GM18498 (cell line): ENCODE measurements around the gene IFNLR1.
A peak's percentile ranks its signal among the peaks of the same experiment; 100 is the strongest.
"Not testable (repeated sequence)": the region's sequence is repeated elsewhere in the genome, so short reads cannot be mapped to it uniquely, and the experiment has no call there.

Source experiments
- ATAC-seq: cut with Tn5 transposase; IDR thresholded peaks from one replicate; pipeline ENCODE4 v1.9.1; 2021; ENCODE audit warnings: mild to moderate bottlenecking, moderate library complexity; ENCODE audit not compliant: unreplicated experiment

The IFNLR1 gene

DNA sequence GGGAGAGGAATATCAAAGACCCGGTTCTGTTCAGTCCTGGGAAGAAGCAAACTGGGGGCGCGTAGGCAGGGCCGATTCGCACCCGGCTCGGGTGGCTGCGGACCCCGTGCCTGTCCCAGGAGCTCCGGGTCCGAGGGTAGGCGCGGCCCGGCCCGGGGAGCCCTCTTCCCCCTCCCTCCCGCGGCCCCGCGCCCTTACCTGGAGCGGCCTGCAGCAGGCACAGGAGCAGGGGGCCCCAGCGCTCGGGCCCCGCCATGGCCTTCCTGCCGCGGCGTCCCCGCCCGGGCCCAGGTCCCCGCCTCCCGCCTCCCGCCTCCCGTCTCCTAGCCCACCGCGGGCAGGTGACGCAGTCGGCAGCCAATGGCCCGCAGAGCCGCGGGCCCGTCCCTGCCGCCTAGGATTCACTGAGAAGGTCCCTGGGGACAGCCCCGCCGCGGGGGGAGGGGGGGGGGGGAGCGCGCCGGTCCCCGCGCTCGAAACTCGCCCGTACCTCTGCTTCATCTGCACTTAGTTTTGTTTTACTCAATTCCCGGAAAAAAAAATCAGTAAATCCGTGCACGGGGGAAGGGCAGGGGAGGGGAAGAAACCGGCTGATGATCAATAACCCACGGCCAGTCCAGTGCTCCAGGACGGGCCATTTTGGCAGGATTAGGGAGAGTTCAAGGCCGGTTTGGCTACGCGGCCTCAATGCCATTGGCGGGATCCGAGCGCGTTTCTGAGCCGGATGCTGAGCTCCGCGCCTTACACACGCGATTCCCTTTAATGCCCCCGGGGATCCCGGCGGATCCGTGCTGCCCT, at the start of gene IFNLR1:
Gene IFNLR1 (minus strand): TSS at position 297 of the 798 bp plus-strand sequence. CDS start 41 bp downstream, at position 256.
- ATAC-seq: peak; percentile 44

DNA sequence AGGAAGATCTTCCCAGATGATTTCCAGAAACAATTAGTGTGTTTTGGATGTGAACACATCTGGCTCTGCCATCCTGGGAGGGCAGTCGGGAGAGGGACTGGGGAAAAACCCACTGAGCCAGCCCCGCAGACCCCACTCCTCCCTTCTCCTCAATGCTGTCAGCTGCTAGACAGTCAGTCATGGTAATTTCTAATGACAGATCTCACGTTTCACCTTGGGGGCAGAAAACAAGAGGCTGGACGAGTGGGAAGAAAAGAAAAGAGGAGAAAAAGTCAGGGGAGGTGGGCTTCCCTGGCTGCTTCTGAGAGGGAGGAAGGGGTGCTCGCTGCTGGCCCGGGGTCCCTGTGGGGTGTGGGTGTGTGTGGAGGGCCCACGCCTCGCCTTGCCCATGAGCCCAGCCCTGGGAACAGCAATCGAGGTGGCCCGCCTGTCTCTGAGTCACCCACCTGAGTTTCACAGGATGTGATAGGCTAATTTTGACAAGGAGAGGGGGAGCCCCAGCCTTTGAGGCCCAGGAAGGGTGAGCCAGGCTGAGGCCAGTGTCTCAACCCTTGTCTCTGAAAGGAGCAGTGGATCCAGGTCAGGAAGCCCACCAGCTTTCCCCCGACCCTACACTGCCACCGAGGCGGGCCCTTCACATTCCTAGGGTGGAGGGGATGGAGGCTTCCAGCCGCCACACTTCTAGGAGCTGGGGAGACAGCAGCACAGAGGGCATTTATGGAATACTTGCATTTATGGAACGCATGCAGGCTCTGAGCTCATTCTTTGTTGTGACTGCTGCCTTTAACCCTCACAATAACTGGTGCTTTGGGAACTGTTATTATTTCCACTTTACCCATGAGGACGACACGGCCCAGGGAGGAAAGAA, 49.1 kb upstream of the IFNLR1 start:
- no peak for ATAC-seq

DNA sequence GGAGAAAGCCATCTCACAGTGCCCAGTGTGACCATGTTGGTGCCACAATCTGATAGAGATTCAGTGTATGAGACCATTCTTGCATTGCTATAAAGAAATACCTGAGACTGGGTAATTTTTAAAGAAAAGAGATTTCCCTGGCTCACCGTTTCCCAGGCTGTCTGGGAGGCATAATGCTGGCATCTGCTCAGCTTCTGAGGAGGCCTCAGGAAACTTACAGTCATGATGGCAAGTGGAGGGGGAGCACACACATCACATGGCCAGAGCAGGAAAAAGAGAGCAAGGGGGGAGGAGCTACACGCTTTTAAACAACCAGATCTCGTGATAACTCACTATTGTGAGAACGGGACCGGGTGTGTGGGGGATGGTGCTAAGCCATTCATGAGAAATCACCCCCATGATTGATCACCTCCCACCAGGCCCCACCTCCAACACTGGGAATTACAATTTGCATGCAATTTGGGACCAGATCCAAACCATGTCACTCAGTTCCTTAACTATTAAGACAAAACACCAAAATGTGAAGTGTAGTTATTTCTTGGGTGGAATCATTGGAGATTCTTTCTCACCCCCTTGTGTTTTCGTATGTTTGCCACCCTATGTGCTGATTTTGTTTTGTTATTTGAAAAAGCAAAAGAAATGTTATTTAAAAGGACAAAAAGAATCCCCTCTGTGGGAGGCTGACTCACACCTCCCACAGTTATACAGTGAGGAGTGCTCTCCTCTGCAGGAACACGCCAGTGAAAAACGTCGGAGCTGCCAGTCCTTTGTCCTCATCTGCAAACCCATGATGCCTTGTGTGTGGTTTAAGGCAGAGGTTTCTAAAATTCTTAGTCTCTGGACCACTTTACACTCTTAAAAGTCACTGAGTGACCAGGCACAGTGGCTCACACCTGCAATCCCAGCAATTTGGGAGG, 46.9 kb upstream of the IFNLR1 start:
- no peak for ATAC-seq

DNA sequence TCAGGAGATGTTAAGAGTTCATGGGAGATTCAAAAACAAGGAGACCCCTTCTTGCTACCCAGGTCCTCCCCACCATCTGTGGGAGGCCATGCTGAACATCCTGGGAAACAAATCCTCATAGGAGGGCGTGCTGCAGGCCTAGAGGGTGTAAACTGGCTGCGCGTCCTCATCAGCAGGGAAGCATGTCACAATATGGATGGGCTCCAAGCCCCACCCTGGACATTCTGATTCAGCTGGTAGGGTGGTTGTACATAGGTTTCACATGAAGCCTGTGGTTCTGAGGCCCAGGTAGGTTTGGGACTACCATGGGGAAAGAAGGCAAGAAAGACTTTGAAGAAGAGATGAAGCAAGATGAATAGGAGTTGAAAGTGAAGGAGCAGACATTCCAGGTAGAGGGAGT, 44.6 kb upstream of the IFNLR1 start:
- no peak for ATAC-seq

DNA sequence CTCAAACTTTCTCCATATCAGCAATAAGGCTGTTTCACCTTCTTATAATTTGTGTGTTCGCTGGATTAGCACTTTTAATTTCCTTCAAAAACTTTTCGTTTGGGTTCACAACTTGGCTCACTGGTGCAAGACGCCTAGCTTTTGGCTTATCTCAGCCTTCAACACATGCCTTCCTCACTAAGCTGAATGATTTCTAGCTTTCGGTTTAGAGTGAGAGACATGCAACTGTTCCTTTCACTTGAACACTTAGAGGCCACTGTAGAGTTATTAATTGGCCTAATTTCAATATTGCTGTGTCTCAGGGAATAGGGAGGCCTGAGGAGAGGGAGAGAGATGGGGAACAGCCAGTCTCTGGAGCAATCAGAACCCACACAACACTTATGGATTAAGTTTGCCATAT, 41.2 kb upstream of the IFNLR1 start:
- ATAC-seq: peak; percentile 81

DNA sequence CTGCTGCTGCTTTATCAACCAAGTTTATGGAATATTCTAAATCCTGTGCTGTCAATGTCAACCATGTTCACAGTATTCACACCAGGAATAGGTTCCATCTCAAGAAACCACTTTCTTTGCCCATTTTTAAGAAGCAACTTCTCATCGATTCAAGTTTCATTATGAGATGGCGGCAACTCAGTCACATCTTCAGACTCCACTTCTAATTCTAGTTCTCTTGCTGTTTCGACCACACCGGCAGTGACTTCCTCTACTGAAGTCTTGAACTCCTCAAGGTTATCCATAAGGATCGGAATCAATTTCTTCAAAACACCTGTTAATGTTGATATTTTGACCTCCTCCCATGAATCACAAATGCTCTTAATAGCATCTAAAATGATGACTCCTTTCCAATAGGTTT, 39.7 kb upstream of the IFNLR1 start:
- no peak for ATAC-seq

DNA sequence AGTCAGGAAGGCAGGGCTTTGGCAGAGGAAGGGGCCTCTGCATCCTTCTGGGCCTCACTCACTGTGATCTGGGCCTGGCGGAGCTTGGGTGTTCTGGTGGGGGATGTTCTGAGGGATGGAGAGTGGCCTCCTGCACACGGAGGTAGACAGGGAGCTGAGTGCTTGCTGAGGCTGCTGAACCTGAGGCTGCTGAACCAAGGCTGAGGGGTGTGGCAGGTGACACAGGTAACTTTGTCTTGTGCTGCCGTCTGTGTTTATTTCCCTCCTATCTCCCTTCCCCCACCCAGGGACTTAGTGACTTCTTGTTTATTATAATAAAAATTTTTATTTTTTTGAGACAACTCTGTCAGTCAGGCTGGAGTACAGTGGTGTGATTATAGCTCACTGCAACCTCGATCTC, 37.7 kb upstream of the IFNLR1 start:
- no peak for ATAC-seq

DNA sequence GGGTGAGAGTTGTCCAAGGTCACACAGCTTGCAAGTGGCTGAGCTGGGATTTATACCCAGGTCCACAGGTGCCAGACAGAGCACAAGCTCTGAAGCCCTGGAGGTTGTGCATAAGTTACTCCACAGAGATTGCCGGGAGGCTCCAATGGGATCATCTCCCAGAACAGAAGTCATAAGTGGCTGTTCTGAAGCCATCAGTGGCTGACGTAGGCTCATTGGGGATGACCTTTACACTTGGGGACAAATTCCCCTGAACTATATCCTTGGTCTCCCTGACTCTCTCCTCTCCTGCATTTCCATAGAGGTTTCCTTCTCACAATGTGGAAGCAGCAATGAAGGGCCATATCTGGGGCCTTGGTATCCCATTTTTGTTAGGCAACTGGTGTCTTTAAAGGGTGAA, 37.0 kb upstream of the IFNLR1 start:
- ATAC-seq: no peak

DNA sequence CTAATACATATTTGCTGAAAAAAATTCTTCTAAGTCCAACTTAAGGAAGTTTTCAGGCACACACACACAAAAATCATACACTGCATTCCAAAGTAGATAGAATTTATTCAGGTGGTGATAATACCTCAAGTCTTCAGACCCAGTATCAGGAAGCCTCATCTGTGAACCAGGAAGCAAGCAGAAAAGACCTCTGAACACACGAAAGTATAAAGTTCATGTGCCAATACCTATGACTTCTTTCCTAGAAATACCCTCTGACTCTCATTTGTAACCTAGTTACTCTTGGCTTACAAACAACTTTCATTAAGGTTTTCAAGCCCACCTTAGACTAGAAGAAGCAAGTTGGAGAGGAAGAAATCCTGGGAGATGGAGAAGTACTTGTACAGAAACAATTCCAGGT, 35.7 kb upstream of the IFNLR1 start:
- no peak for ATAC-seq

DNA sequence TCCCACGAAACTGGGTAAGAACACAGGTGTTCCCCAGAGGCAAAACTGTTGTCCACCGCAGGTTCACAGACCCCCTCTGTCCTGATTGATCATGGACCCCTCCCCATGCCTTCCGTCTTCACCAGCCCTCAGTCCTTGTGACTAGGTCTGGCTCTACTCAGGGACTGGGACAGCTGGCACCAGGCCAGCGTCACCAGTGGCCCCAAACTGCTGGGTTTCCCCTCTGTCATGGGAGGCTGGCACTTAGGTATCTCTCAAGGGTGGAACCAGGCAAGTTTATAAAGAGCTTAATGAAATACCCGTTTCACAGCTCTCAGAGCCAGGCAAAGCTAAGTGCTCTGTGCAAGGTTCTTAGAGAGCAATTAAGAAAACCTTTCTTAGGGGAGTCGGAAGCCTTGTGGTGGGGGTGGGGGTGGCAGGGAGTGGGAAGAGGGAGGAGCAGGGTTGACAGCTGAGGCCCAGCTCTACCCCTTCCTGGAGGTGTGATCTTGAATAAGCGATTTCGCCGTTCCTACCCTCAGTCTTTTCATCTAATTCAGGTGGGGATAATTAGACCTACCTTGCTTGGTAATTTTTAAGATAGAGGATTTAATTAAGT, 35.0 kb upstream of the IFNLR1 start:
- no peak for ATAC-seq

DNA sequence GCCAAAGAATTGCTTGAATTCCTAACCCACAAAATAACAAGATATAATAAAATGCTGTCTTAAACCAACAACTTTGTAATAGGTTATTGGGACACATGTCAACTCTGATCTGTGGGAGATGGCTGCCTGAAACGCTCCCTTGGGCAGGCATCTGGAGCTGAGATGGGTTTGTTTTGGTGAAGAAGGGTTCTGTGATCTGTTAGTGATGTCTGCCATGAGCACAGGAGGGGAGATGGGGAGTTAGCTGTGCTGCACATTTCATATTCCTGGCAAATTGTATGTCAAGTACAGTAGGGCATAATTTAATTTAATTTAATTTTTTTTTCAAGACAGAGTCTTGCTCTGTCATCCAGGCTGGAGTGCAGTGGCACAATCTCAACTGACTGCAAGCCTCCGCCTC, 34.2 kb upstream of the IFNLR1 start:
- no peak for ATAC-seq

DNA sequence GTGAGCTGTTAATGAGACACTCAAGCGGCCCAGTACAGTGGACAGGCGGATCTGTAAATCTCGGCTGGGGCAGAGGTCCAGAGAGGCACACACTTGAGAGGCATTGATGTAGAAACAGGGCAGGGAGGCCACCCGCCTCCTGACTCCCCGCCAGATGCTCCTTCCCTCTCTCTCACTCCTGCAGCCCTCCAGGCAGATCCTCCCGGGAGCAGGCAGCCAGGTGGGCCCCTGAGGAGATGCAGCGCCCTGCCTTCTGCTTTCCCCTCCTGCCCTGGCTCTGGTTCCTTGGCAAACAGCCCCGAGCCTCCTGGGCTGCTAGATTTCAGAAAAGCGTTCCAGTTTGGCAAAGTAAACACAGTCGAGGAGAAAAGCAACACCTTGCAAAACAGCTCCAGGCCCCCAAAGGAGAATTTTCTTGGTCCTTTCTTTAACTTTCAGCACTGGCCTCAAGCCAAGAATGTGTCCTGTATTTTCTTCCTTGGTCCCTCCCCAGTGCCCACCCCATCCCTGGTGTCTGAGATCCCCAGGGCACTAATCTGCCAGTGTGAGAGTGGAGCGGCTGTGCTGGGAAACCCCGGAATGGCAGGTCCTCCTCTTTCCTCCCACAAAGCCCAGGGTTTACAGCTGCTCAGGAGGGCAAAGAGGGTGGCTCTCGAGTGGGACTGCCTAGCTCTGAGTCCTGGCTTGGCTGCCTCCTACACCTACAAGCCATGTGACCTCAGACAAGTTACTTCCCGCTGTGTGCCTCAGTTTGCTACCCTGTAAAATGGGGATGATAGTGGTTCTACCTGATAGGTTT, 29.4 kb upstream of the IFNLR1 start:
- no peak for ATAC-seq

DNA sequence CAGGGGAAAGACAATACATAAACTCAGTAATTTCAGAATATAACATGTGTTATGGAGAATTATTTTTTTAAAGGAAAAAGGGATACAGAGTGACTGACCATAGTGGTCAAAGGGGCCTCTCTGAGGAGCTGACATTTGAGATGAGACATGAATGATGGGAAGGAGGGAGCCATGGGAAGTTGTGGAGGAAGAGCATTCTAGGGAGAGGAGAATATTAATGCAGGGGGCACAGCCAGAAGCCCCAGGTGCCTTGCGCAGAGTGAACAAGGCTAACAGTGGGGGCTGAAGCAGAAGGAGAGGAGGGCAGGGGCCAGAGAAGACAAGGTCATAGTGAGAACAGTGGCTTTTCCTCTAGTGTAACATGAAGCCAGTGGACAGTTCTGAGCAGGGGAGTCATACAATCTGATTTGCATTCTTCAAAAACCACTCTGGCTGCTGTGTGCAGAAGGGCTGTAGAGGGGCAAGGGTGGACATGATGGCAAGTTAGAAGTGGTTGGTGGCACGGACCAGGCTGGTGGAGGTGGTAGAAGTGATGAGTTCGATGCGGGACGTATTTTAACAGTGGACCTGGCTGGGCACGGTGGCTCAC, 28.2 kb upstream of the IFNLR1 start:
- no peak for ATAC-seq

DNA sequence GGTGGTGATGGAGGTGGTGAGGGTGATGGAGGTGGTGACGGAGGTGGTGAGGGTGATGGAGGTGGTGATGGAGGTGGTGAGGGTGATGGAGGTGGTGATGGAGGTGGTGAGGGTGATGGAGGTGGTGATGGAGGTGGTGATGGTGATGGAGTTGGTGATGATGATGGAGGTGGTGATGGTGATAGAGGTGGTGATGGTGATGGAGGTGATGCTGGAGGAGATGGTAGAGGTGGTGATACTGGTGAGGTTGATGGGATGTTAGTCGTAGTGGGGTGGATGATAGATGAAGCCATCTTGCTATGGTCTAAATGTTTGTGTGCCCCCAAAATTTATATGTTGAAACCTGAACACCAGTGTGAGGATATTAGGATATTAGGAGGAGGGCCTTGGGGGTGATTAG, 25.3 kb upstream of the IFNLR1 start:
- no peak for ATAC-seq

DNA sequence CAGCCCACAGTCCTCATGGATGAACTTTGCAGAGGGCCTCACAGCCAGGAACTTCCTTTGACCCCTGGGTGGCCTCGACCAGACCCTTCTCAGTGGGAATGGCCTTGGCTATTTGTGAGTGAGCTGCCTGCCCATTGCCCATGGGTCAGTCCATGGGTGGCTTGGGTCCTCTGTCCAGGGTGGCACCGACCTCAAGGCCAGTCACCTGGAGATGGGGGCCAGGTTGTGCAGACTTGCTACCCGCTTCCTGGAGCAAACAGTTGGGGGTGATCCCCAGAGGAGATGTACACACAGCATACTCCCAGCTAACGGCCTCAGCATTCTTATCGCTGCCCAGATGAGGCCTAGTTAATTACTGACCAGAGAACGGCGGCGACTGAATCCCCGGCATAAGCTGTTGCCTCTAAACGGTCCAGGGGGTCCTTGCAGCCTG, 23.1 kb upstream of the IFNLR1 start:
- no peak for ATAC-seq

DNA sequence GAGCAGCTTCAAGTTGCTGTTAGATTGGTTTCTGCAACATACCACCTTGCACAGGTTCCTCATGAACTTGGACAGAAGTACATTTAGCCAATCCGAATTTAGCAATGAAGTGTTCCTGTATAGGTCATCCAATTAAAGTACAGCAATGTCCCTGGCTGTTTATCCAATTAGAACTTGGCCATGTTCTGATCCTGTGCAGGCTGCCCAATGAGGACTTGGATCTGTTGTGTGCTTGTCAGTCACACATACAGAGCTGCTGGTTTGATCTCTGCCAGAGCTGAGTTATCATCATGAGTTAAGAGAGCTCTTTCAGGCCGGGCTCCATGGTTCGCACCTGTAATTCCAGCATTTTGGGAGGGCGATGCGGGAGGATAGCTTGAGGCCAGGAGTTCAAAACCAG, 22.0 kb upstream of the IFNLR1 start:
- no peak for ATAC-seq

DNA sequence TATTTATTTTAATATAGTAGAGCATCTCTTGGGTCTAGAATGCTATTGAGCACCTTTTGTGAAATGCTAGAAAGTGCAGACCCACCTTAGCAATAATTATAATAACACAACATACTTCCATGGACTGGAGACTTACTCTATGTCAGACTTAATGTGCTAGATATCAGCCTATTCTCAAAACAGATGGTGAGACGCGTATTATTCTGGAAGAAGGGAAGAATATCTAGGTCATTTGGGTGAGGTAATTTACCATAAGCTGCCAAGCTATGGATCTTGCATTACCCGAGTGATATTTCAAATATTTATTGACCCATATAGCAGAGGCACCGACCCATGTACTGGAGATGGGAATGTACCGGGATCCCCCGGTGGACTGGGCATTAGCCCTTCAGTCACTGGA, 20.6 kb upstream of the IFNLR1 start:
- ATAC-seq: no peak

DNA sequence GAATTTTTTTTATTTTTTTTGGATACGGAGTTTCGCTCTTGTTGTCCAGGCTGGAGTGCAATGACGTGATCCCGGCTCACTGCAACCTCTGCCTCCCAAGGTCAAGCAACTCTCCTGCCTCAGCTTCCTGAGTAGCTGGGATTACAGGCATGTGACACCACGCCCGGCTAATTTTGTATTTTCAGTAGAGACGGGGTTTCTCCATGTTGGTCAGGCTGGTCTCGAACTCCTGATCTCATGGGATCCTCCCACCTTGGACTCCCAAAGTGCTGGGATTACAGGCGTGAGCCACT, 20.3 kb upstream of the IFNLR1 start:
- ATAC-seq: not testable (repeated sequence)

DNA sequence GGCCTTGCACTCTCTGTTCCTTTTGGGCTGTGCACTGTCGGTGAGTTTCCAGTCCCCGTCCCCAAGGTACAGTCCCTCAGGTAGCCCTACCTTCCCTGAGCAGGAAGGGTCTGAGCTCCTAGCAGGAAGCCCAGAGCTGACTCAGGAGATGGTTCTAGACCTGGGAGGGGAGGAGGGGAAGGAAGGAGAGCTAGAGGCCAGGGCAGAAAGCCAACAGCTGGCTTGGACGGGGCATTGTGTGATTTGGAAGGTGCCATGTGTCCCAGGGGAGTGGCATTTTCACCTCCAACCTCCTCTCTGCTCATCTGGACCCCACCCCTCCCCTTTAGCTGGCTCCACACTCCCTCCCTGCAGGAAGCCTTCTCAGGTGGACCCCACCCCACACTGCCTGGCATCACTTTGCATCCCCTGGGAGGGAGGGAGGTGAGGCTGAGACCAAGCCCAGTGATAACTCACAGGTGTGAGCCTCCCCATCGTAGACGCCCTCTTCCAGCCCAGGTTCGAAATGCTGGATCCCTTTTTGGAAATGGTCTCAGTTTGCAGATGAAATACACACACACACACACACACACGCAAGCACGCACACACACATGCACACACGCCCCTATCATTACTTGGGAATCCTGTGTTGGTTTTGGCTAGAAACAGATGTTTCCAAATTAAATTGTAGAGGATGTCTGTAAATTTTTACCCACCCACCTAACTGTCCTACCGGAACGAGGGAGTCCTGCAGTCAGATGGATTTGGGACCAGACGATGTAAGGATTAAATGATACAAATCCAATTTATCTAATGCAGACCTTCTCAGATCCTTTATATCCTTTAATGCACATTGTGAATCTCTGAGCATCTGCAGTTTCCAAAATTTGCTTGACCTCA, 19.7 kb upstream of the IFNLR1 start:
- no peak for ATAC-seq
